ENCODE data around the gene MYOD1. TPM values are rescaled to one million over a fixed set of nuclear protein-coding genes. Genes with fewer than 3 reads are reported as not detected.

Gene MYOD1
- total and polyA plus RNA-seq, 9 donors = not detected

DNA sequence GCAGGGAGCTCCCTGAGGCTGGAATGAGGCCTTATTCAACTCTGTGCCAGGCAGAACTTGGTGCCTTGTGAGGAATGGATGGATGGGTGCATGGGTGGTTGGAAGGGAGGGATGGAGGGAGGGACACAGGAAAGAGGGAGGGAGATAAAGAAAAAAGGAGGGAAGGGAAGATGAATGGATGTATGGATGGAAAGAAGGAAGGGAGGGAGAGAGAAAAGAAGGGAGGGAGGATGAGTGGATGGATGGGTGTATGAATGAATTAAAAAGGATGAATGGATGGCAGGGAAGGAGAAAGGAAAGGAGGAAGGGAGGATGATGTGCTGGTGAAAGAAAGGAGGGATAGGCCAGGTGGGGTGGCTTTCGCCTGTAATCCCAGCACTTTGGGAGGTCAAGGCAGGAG lies 49.8 kb downstream of the MYOD1 start:
- no peaks in the 10 kb centered on the region for H3K4me1 ChIP-seq (ENCODE audit: insufficient read depth)
- 94 to 98% (median 95%) methylated on average over 1 of the region's 1 CpG for WGBS, 3 donors
- no peak overlapping the region for H3K4me3 ChIP-seq
- TF ChIP-seq POLR2A (IDR thresholded peaks at IDR 0.05) = no peak
- no peak for TF ChIP-seq EP300 (IDR thresholded peaks at IDR 0.05)
- no peak for TF ChIP-seq CTCF (IDR thresholded peaks at IDR 0.05)
- H3K27ac ChIP-seq = no peak overlapping the region
- H3K36me3 ChIP-seq = no peaks in the 10 kb centered on the region
- H3K9me3 ChIP-seq = no peaks in the 10 kb centered on the region
- intact Hi-C loops (cut with DNase I) = loop anchor here in 1 of 4 donors (5.0 kb wide), 1 partner anchor 52 kb away; the partner anchor contains the start of gene MYOD1
- peak in 1 of 5 donors; percentile 0 for DNase-seq
- H3K27me3 ChIP-seq = no peaks in the 10 kb centered on the region

DNA sequence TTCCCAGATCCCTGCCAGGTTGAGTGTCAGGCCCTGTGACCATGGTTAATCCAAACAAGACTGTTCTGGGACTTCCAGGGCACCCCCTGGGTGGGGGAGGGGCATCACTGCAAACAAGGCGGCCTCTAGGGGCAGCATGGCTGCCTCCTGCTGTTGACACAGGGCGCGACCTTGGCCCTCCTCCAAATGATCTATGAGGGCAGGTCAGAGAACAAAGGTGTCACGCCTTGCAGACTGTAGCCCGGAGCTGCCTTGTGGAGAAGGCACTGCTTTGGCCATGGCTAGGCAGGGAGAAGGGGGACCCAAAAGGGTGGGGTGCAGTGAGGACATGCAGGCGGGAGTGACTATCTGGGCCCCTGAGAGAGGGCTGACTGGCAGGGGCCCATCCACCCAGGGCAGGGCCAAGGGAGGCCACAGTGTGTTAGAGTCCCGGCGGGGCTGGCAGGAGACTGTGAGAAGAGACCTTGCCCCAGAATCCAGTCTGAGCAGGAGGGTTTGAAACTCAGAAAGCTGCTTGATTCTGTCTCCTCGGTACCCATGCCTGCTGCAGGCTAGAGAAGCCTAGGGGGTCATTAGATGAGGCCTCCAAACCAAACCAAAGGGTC lies 50.8 kb downstream of the MYOD1 start:
- H3K36me3 ChIP-seq = no peaks in the 10 kb centered on the region
- H3K27me3 ChIP-seq = no peaks in the 10 kb centered on the region
- DNase-seq = peak in 1 of 5 donors; percentile 32
- WGBS, 3 donors = 65 to 73% (median 68%) methylated on average over 9 of the region's 9 CpGs
- TF ChIP-seq CTCF (IDR thresholded peaks at IDR 0.05) (no peak), POLR2A (IDR thresholded peaks at IDR 0.05) (no peak), EP300 (IDR thresholded peaks at IDR 0.05) (no peak)
- no peaks in the 10 kb centered on the region for H3K4me1 ChIP-seq (ENCODE audit: insufficient read depth)
- no peaks in the 10 kb centered on the region for H3K9me3 ChIP-seq
- intact Hi-C loops (cut with DNase I) = no loop called here
- H3K27ac ChIP-seq = no peak overlapping the region
- H3K4me3 ChIP-seq = no peak overlapping the region

- Histone ChIP-seq H3K27ac (no peak overlapping the region), H3K36me3 (no peaks in the 10 kb centered on the region), H3K4me1 (ENCODE audit: insufficient read depth) (no peaks in the 10 kb centered on the region), H3K27me3 (no peaks in the 10 kb centered on the region), H3K4me3 (no peak overlapping the region), H3K9me3 (no peaks in the 10 kb centered on the region)
- no peak for TF ChIP-seq CTCF (IDR thresholded peaks at IDR 0.05)
- TF ChIP-seq EP300 (IDR thresholded peaks at IDR 0.05) = no peak
- DNase-seq = no peak
- intact Hi-C loops (cut with DNase I) = no loop called here
Measured at GRCh38 chr11:17770917-17771316, 51.5 kb downstream of the MYOD1 start.

GRCh38 chr11:17771415-17771814 lies 52.0 kb downstream of the MYOD1 start:
- 93 to 95% (median 95%) methylated on average over 17 of the region's 17 CpGs for WGBS, 3 donors
- peak in 1 of 5 donors; percentile 19 for DNase-seq
- intact Hi-C loops (cut with DNase I) = no loop called here
- no peaks in the 10 kb centered on the region for H3K27me3 ChIP-seq
- H3K27ac ChIP-seq = no peak overlapping the region
- TF ChIP-seq EP300 (IDR thresholded peaks at IDR 0.05) (no peak), POLR2A (IDR thresholded peaks at IDR 0.05) (no peak), CTCF (IDR thresholded peaks at IDR 0.05) (no peak)
- no peak overlapping the region for H3K4me3 ChIP-seq
- no peaks in the 10 kb centered on the region for H3K4me1 ChIP-seq (ENCODE audit: insufficient read depth)
- no peaks in the 10 kb centered on the region for H3K9me3 ChIP-seq
- H3K36me3 ChIP-seq = no peaks in the 10 kb centered on the region

Other genes starting within 250 kb of the MYOD1 start
- 1 to 10 TPM in 1 of 7 donors, under 1 TPM in 4, not detected in 2; 0.43 to 1.1 (median 0.71) TPM for gene ABCC8, start 242.7 kb upstream of the MYOD1 start, total RNA-seq
- 1 to 10 TPM in 1 of 2 donors, under 1 TPM in 1; 0.38 to 1.8 TPM for gene ABCC8, start 242.7 kb upstream of the MYOD1 start, polyA plus RNA-seq
- 1 to 10 TPM in 1 of 7 donors, under 1 TPM in 2, not detected in 4; 0.25 to 1.2 (median 0.80) TPM for gene USH1C, start 175.2 kb upstream of the MYOD1 start, total RNA-seq
- 1 to 10 TPM in 1 of 2 donors, not detected in 1; 1.2 TPM for gene USH1C, start 175.2 kb upstream of the MYOD1 start, polyA plus RNA-seq
- gene OTOG, start 172.3 kb upstream of the MYOD1 start, total RNA-seq = not detected
- not detected for gene OTOG, start 172.3 kb upstream of the MYOD1 start, polyA plus RNA-seq
- gene KCNC1, start 15.2 kb downstream of the MYOD1 start, total RNA-seq = under 1 TPM in 2 of 7 donors, not detected in 5; 0.02 to 0.03 TPM
- under 1 TPM; 0.04 to 0.18 TPM for gene KCNC1, start 15.2 kb downstream of the MYOD1 start, polyA plus RNA-seq

Measured in ovary (tissue), 9 donors.